IMR-90 (cell line): ENCODE data around the gene TEX22. TPM values are rescaled to one million over a fixed set of nuclear protein-coding genes. Genes with fewer than 3 reads are reported as not detected.

Experiments used
- ATAC-seq: fragments of 200-7000 bp; cut with Tn5 transposase; 2 replicates; pipeline ENCODE4 v1.9.1; 2020; ENCODE audit warnings: low read depth, mild to moderate bottlenecking, moderate library complexity
- BruUV-seq: library from RNA; stranded (reverse); fragments of 400-500 nt; replicated peaks from 2 replicates; lab custom pipeline; 2021; lab: Mats Ljungman, UMichigan
- CTCF ChIA-PET: fragments of 300-600 bp; formaldehyde crosslinking; extraction: SDS; loops from one replicate; lab custom pipeline; 2021; ENCODE audit warnings: antibody characterized with exemption; lab: Yijun Ruan, JAX
- POLR2A ChIA-PET: fragments of 300-600 bp; sonication (Branson Sonifier 250); formaldehyde crosslinking; loops from one replicate; lab custom pipeline; 2022; ENCODE audit warnings: antibody characterized with exemption; ENCODE audit not compliant: unreplicated experiment; lab: Charles Lee
- DNase-seq: peaks from one replicate; pipeline ENCODE4 v3.0.0; 2013
- H2AFZ ChIP-seq: replicated peaks from 2 replicates; pipeline ENCODE3; 2013; ENCODE audit warnings: low read length, mild to moderate bottlenecking; ENCODE audit not compliant: poor library complexity
- H2AK5ac ChIP-seq: 2 replicates; pipeline ENCODE4 v1.6.1; 2013; ENCODE audit warnings: low read depth, low read length, inconsistent platforms
- H2AK9ac ChIP-seq: replicated peaks from 2 replicates; pipeline ENCODE3; 2013; ENCODE audit warnings: mild to moderate bottlenecking, low read depth, low read length, moderate library complexity; ENCODE audit not compliant: poor library complexity
- H2BK120ac ChIP-seq: 2 replicates; pipeline ENCODE4 v1.6.1; 2013; ENCODE audit warnings: low read depth, low read length, inconsistent platforms
- H2BK15ac ChIP-seq: 3 replicates; pipeline ENCODE4 v1.6.1; 2013; ENCODE audit warnings: low read depth, low read length, inconsistent platforms
- H2BK20ac ChIP-seq: 2 replicates; pipeline ENCODE4 v1.6.1; 2013; ENCODE audit warnings: low read depth, mild to moderate bottlenecking, inconsistent platforms, low read length, moderate library complexity
- H2BK5ac ChIP-seq: 2 replicates; pipeline ENCODE4 v1.6.1; 2013; ENCODE audit warnings: mild to moderate bottlenecking, low read depth, low read length, inconsistent platforms; ENCODE audit not compliant: poor library complexity, severe bottlenecking
- H3K14ac ChIP-seq: replicated peaks from 2 replicates; pipeline ENCODE4 v1.6.1; 2013; ENCODE audit warnings: low read depth, low read length, inconsistent platforms
- H3K18ac ChIP-seq: 2 replicates; pipeline ENCODE4 v1.6.1; 2013; ENCODE audit warnings: low read depth, low read length, control low read depth
- H3K23ac ChIP-seq: 2 replicates; pipeline ENCODE4 v1.6.1; 2013; ENCODE audit warnings: low read depth, low read length, inconsistent platforms
- H3K27ac ChIP-seq: 2 replicates; pipeline ENCODE4 v1.5.1; 2013; ENCODE audit warnings: mild to moderate bottlenecking, control low read depth, low read length; ENCODE audit not compliant: insufficient read depth
- H3K27me3 ChIP-seq: 2 replicates; pipeline ENCODE4 v1.6.1; 2013; ENCODE audit warnings: low read length; ENCODE audit not compliant: control insufficient read depth, insufficient read depth
- H3K36me3 ChIP-seq: 2 replicates; pipeline ENCODE4 v1.6.1; 2013; ENCODE audit warnings: low read length, mixed read lengths; ENCODE audit not compliant: control insufficient read depth, insufficient read depth
- H3K4ac ChIP-seq: 2 replicates; pipeline ENCODE4 v1.6.1; 2013; ENCODE audit warnings: low read depth, low read length, inconsistent platforms
- H3K4me1 ChIP-seq: 2 replicates; pipeline ENCODE4 v1.6.1; 2013; ENCODE audit warnings: low read length, mixed read lengths; ENCODE audit not compliant: control insufficient read depth, insufficient read depth
- H3K4me2 ChIP-seq: 2 replicates; pipeline ENCODE4 v1.6.1; 2013; ENCODE audit warnings: low read depth, mild to moderate bottlenecking, control low read depth, low read length, moderate library complexity
- H3K4me3 ChIP-seq: 2 replicates; pipeline ENCODE4 v1.5.1; 2013; ENCODE audit warnings: low read depth, mild to moderate bottlenecking, control low read depth, low read length, moderate library complexity; ENCODE audit not compliant: insufficient read depth
- H3K56ac ChIP-seq: 2 replicates; pipeline ENCODE4 v1.6.1; 2013; ENCODE audit warnings: low read length, inconsistent platforms; ENCODE audit not compliant: insufficient read depth; ENCODE audit errors: extremely low read depth
- H3K79me1 ChIP-seq, 2 experiments: 2 replicates each; pipeline ENCODE4 v1.6.1; 2013; ENCODE audit warnings: low read length in 2 of 2, inconsistent platforms in 1 of 2, low read depth in 1 of 2
- H3K9ac ChIP-seq: 2 replicates; pipeline ENCODE4 v1.6.1; 2013; ENCODE audit warnings: low read depth, low read length, control low read depth
- H3K9me1 ChIP-seq: 2 replicates; pipeline ENCODE4 v1.6.1; 2013; ENCODE audit warnings: low read length, inconsistent platforms; ENCODE audit not compliant: insufficient read depth
- H3K9me3 ChIP-seq: 2 replicates; pipeline ENCODE4 v1.6.1; 2013; ENCODE audit warnings: low read length; ENCODE audit not compliant: control insufficient read depth, insufficient read depth
- H4K20me1 ChIP-seq: 2 replicates; pipeline ENCODE4 v1.6.1; 2013; ENCODE audit warnings: low read length, inconsistent platforms; ENCODE audit not compliant: insufficient read depth
- H4K5ac ChIP-seq: 2 replicates; pipeline ENCODE4 v1.6.1; 2013; ENCODE audit warnings: mild to moderate bottlenecking, low read depth, low read length, control low read depth
- H4K8ac ChIP-seq, 2 experiments: 2 replicates each; pipeline ENCODE4 v1.6.1; 2013; ENCODE audit warnings: low read depth in 2 of 2, low read length in 2 of 2, control low read depth in 1 of 2, inconsistent platforms in 1 of 2
- H4K91ac ChIP-seq: 2 replicates; pipeline ENCODE4 v1.6.1; 2013; ENCODE audit warnings: low read depth, low read length, inconsistent platforms; ENCODE audit not compliant: insufficient read depth
- BHLHE40 ChIP-seq: fragments of 150-350 bp; IDR thresholded peaks from 2 replicates; pipeline ENCODE4 v1.6.1; 2016; ENCODE audit warnings: mild to moderate bottlenecking, low read depth, low read length
- CEBPB ChIP-seq: IDR thresholded peaks from 2 replicates; pipeline ENCODE4 v1.6.1; 2012; ENCODE audit warnings: low read depth, low read length, improper control_type of control experiment
- CHD1 ChIP-seq: IDR thresholded peaks from 2 replicates; pipeline ENCODE4 v1.6.1; 2012; ENCODE audit warnings: low read depth, low read length, improper control_type of control experiment
- FOS ChIP-seq: fragments of 150-350 bp; IDR thresholded peaks from 2 replicates; pipeline ENCODE4 v1.6.1; 2016; ENCODE audit warnings: low read depth, low read length
- MAFK ChIP-seq: IDR thresholded peaks from 2 replicates; pipeline ENCODE4 v1.6.1; 2012; ENCODE audit warnings: low read depth, low read length, improper control_type of control experiment
- MAZ ChIP-seq: IDR thresholded peaks from 2 replicates; pipeline ENCODE4 v1.6.1; 2012; ENCODE audit warnings: low read depth, mild to moderate bottlenecking, low read length, improper control_type of control experiment, moderate library complexity, borderline replicate concordance
- MXI1 ChIP-seq: IDR thresholded peaks from 2 replicates; pipeline ENCODE4 v1.6.1; 2012; ENCODE audit warnings: low read depth, mild to moderate bottlenecking, low read length, moderate library complexity, borderline replicate concordance
- NFE2L2 ChIP-seq: fragments of 150-350 bp; IDR thresholded peaks from 2 replicates; pipeline ENCODE4 v1.6.1; 2016; ENCODE audit warnings: low read depth, mild to moderate bottlenecking, low read length
- POLR2A ChIP-seq: IDR thresholded peaks from 2 replicates; pipeline ENCODE4 v1.6.1; 2012; ENCODE audit warnings: mild to moderate bottlenecking, low read depth, low read length
- RAD21 ChIP-seq: IDR thresholded peaks from 2 replicates; pipeline ENCODE4 v1.6.1; 2012; ENCODE audit warnings: low read length, improper control_type of control experiment
- RCOR1 ChIP-seq: IDR thresholded peaks from 2 replicates; pipeline ENCODE4 v1.6.1; 2012; ENCODE audit warnings: mild to moderate bottlenecking, low read length, improper control_type of control experiment; ENCODE audit not compliant: insufficient replicate concordance
- RFX5 ChIP-seq: IDR thresholded peaks from 2 replicates; pipeline ENCODE4 v1.8.0; 2012; ENCODE audit warnings: low read depth, mild to moderate bottlenecking, low read length, moderate library complexity
- SMC3 ChIP-seq: fragments of 150-350 bp; IDR thresholded peaks from 2 replicates; pipeline ENCODE4 v1.6.1; 2016; ENCODE audit warnings: low read depth, mild to moderate bottlenecking, antibody characterized with exemption, low read length, moderate library complexity
- WGBS, 2 experiments: methylation state at CpG; one replicate each; pipeline versions ENCODE4 v1.1.5 to v1.1.7; 2013; ENCODE audit warnings: missing lambda C conversion rate in 2 of 2; ENCODE audit not compliant: insufficient read length in 1 of 2; ENCODE audit errors: extremely low coverage in 2 of 2; 5-methylcytosine and 5-hydroxymethylcytosine counted together
- dilution Hi-C: fragments of 300-500 bp; cut with HindIII; formaldehyde crosslinking; loops from one replicate; pipeline ENCODE4 v1.14.3; 2018; ENCODE audit warnings: low sequenced_read_pairs; ENCODE audit not compliant: unreplicated experiment
- in situ Hi-C: fragments of 300-500 bp; cut with MboI; formaldehyde crosslinking; loops from 3 replicates; pipeline ENCODE4 v1.14.3; 2019; ENCODE audit warnings: low sequenced_read_pairs, inconsistent platforms, mixed read lengths
- intact Hi-C: fragments of 100-400 bp; cut with micrococcal nuclease; formaldehyde crosslinking; loops from 2 replicates; pipeline ENCODE4 v1.10.0; 2022
- polyA plus RNA-seq, 3 experiments: library from polyadenylated mRNA; depleted of rRNA; stranded (reverse); fragments of >200 nt; gene quantifications; 2 replicates each; pipeline ENCODE4 v1.2.3, GENCODE V29; 2012; ENCODE audit warnings: low replicate concordance in 1 of 3
- total RNA-seq: library from RNA; depleted of rRNA; stranded (reverse); fragments of >200 nt; gene quantifications from 2 replicates; pipeline ENCODE4 v1.2.3, GENCODE V29; 2012
- TF ChIP-seq, protein P1 (sequence below): conservative IDR thresholded peaks from 2 replicates; pipeline ENCODE4 v1.5.1; 2012; ENCODE audit warnings: mild to moderate bottlenecking, low read depth, low read length, improper control_type of control experiment
- TF ChIP-seq, protein P2 (sequence below): fragments of 150-350 bp; IDR thresholded peaks from 2 replicates; pipeline ENCODE4 v1.6.1; 2017; ENCODE audit warnings: mild to moderate bottlenecking, antibody characterized with exemption, low read length, low read depth
- TF ChIP-seq, protein P3 (sequence below): fragments of 150-350 bp; IDR thresholded peaks from 2 replicates; pipeline ENCODE4 v1.6.1; 2016; ENCODE audit warnings: low read depth, mild to moderate bottlenecking, low read length, moderate library complexity, borderline replicate concordance

TEX22 gene
- total and polyA plus RNA-seq, 2 of the 4 experiments (the other 2 are of a cell fraction), result 0.10 to 0.18 TPM

DNA sequence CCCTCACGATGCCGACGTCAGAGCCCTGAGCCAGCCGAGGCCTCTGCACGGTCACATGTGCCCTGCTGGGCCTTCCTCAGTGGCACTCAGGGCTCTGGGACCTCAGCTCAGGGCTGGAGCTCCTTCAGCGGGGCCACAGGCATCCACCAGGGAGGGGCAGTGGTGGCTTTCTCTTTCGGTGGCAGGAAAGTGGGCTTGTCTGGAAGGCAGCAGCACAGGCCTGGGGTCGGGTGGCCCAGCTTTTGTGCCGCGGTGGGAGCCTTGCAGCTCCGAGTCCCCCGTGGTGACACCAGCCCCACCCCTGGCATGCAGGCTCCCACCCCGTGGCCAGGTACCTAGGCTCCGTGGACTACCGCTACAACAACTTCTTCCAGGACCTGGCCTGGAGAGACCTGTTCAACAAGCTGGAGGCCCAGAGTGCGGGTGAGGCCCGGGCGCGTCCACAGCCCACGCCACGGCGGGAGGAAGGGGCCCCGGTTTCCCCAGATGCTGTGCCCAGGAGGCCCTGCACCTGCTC is 14.2 kb upstream of the TEX22 start:
- Histone ChIP-seq H4K91ac (no peak overlapping the region), H4K5ac (no peak overlapping the region), H3K27ac (no peak overlapping the region), H3K14ac (no peak overlapping the region), H2AFZ (no peak overlapping the region), H3K9me3 (no peaks in the 10 kb centered on the region), H3K23ac (no peak overlapping the region), H3K56ac (no peak overlapping the region), H2BK5ac (no peak overlapping the region), H3K79me1 (no peaks in the 10 kb centered on the region), H2BK20ac (no peak overlapping the region), H3K9me1 (no peaks in the 10 kb centered on the region), H3K9ac (no peak overlapping the region), H3K4me1 (no peaks in the 10 kb centered on the region), H2AK5ac (no peak overlapping the region), H4K20me1 (no peaks in the 10 kb centered on the region), H3K36me3 (peaks cover 31% of the 10 kb centered on the region; the same call in 1 of the 2 replicates), H3K27me3 (no peaks in the 10 kb centered on the region), H3K18ac (no peak overlapping the region), H2BK120ac (no peak overlapping the region), H2BK15ac (no peak overlapping the region), H4K8ac (no peak overlapping the region), H3K4ac (no peak overlapping the region), H2AK9ac (no peak overlapping the region), H3K4me2 (no peak overlapping the region), H3K4me3 (no peak overlapping the region)
- intact Hi-C loops, result no loop called here
- ChIA-PET CTCF (no interaction called here), POLR2A (no interaction called here)
- BruUV-seq, result no TSS peak
- DNase-seq (no peak), ATAC-seq (no peak)
- 98% methylated on average over 17 of the region's 23 CpGs; no CpG with 5 or more reads in 1 of the 2 experiments for WGBS, 2 experiments
- in situ Hi-C loops, result no loop called here
- TF ChIP-seq CHD1 (no peak), MAZ (no peak), MXI1 (no peak), BHLHE40 (no peak), NFE2L2 (no peak), RFX5 (no peak), RAD21 (no peak), RCOR1 (no peak), MAFK (no peak), CEBPB (no peak), SMC3 (no peak), POLR2A (no peak), FOS (no peak)
- TF ChIP-seq, protein P1, sequence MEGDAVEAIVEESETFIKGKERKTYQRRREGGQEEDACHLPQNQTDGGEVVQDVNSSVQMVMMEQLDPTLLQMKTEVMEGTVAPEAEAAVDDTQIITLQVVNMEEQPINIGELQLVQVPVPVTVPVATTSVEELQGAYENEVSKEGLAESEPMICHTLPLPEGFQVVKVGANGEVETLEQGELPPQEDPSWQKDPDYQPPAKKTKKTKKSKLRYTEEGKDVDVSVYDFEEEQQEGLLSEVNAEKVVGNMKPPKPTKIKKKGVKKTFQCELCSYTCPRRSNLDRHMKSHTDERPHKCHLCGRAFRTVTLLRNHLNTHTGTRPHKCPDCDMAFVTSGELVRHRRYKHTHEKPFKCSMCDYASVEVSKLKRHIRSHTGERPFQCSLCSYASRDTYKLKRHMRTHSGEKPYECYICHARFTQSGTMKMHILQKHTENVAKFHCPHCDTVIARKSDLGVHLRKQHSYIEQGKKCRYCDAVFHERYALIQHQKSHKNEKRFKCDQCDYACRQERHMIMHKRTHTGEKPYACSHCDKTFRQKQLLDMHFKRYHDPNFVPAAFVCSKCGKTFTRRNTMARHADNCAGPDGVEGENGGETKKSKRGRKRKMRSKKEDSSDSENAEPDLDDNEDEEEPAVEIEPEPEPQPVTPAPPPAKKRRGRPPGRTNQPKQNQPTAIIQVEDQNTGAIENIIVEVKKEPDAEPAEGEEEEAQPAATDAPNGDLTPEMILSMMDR, result no peak
- TF ChIP-seq, protein P2, sequence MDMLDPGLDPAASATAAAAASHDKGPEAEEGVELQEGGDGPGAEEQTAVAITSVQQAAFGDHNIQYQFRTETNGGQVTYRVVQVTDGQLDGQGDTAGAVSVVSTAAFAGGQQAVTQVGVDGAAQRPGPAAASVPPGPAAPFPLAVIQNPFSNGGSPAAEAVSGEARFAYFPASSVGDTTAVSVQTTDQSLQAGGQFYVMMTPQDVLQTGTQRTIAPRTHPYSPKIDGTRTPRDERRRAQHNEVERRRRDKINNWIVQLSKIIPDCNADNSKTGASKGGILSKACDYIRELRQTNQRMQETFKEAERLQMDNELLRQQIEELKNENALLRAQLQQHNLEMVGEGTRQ, result no peak
- TF ChIP-seq, protein P3, sequence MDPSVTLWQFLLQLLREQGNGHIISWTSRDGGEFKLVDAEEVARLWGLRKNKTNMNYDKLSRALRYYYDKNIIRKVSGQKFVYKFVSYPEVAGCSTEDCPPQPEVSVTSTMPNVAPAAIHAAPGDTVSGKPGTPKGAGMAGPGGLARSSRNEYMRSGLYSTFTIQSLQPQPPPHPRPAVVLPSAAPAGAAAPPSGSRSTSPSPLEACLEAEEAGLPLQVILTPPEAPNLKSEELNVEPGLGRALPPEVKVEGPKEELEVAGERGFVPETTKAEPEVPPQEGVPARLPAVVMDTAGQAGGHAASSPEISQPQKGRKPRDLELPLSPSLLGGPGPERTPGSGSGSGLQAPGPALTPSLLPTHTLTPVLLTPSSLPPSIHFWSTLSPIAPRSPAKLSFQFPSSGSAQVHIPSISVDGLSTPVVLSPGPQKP, result no peak
- dilution Hi-C loops, result no loop called here
